Measurements from ENCODE around the gene SHISA6.

- TF ChIP-seq CTCF (IDR thresholded peaks at IDR 0.05) (no peak), POLR2A (IDR thresholded peaks at IDR 0.05) (no peak)
Observed at GRCh38 chr17:11561702-11562101, 320.7 kb downstream of the SHISA6 start.

All from thyroid gland (tissue), 4 donors.